Choroid plexus epithelial cell (primary cell): ENCODE results near the gene DPAGT1.
A peak's percentile ranks its signal among the peaks of the same experiment; 100 is the strongest.

Experiments
- DNase-seq: peaks from one replicate; pipeline ENCODE4 v3.0.0-alpha.2; 2010; ENCODE audit warnings: low read depth
- H3K4me3 ChIP-seq: 2 replicates; pipeline ENCODE4 v1.5.1; 2011; ENCODE audit warnings: low read depth, mild to moderate bottlenecking, control low read depth, low read length, moderate library complexity
- TF ChIP-seq, protein P1 (sequence below): conservative IDR thresholded peaks from 2 replicates; pipeline ENCODE4 v1.5.1; 2011; ENCODE audit warnings: low read depth, mild to moderate bottlenecking, control low read depth, inconsistent platforms, low read length, moderate library complexity

The DPAGT1 gene

DNA sequence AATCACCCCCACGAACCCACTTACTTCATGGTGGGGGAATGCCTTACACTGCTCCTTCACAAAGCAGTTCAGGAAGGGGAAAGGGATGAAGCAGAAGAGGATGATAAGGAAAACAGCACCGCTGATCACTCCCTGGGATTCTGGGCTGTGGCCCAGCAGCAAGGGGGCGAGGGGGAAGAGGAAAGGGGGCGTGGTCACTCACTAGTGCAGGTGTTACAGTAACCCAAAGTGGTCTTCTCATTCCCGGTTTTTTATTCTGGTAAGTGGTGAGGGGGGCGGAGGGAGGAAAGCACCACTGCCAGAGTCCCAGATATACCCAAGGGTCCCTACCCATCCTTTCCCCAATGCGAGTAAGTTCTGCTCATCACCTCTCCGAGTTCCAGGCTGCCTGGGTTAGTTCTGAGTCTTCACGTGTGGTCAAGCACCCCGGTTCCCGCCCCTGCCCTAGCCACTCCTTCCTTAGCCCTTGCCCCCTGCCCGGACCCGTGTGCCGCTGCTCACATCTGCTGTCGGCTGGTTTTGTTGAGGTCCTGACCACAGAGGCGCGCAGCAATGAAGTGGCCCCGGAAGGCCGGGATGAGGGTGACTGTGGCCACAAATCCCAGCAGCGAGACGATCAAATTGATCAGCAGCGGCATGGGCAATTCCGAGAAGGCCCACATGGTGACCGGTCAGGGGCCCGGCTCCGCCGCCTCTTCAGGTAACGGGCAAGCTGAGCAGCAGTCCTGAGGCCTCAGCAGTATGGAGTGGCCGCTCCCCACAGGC is 477 bp downstream of the DPAGT1 start:
- no peak for DNase-seq
- TF ChIP-seq, protein P1, sequence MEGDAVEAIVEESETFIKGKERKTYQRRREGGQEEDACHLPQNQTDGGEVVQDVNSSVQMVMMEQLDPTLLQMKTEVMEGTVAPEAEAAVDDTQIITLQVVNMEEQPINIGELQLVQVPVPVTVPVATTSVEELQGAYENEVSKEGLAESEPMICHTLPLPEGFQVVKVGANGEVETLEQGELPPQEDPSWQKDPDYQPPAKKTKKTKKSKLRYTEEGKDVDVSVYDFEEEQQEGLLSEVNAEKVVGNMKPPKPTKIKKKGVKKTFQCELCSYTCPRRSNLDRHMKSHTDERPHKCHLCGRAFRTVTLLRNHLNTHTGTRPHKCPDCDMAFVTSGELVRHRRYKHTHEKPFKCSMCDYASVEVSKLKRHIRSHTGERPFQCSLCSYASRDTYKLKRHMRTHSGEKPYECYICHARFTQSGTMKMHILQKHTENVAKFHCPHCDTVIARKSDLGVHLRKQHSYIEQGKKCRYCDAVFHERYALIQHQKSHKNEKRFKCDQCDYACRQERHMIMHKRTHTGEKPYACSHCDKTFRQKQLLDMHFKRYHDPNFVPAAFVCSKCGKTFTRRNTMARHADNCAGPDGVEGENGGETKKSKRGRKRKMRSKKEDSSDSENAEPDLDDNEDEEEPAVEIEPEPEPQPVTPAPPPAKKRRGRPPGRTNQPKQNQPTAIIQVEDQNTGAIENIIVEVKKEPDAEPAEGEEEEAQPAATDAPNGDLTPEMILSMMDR: no peak
- peak overlapping the region; percentile 83 for H3K4me3 ChIP-seq

DNA sequence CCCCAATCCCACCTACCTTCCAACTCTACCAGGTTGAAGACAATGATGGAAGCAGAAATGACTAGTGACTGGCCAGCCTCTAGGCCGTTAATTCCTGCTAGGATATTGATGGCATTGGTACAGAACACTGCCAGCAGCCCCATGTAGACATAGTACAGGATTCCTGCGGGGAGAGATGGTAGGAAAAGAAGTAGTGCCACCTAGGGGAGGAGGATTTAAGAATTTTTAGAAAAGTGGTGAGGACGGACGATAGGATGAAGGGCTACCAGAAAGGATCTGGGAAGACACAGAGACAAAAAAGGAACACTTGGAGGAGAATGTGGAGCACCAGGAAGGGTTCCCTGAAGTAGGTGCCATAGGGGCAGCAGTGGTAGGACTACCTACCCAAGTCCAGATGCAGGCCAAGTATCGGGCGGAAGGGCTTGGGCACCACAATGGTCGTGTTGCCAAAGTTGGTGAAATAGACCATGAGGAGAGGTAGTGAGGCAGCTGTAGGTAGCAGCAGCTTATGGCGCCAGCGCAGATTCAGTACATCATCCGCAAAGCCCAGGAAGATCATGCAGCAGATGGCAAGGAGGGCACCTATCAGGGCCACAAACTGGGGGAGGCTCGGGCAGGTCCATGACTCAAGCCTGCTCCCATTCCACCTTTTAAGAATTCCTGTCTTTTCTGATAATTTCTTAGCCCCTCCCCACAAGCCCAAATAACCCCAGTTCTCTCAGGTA is 1.2 kb downstream of the DPAGT1 start:
- peak overlapping the region; percentile 83 for H3K4me3 ChIP-seq
- peak; percentile 63 for DNase-seq

DNA sequence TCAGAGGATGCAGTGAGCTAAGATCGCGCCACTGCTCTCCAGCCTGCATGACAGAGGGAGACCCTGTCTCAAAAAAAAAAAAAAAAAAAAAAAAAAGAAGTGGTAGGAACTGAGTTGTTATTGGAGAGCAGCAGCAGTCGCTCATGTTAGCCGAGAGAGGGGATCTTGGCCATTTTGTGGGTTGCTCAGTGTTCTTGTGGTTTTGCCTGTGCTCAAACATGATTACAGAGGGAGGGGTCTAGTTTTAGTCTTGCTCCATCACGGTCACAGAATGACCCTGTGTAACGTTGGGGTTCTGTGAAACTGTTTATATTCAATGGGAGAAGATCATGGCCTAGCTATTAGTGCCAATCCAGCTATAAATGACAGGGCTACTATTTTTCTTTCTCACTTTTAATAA is 1.9 kb downstream of the DPAGT1 start:
- H3K4me3 ChIP-seq: no peak overlapping the region
- TF ChIP-seq, protein P1: no peak

More for the DNA sequence above, 1.2 kb downstream of the DPAGT1 start:
- TF ChIP-seq, protein P1: peak; percentile 59

DNA sequence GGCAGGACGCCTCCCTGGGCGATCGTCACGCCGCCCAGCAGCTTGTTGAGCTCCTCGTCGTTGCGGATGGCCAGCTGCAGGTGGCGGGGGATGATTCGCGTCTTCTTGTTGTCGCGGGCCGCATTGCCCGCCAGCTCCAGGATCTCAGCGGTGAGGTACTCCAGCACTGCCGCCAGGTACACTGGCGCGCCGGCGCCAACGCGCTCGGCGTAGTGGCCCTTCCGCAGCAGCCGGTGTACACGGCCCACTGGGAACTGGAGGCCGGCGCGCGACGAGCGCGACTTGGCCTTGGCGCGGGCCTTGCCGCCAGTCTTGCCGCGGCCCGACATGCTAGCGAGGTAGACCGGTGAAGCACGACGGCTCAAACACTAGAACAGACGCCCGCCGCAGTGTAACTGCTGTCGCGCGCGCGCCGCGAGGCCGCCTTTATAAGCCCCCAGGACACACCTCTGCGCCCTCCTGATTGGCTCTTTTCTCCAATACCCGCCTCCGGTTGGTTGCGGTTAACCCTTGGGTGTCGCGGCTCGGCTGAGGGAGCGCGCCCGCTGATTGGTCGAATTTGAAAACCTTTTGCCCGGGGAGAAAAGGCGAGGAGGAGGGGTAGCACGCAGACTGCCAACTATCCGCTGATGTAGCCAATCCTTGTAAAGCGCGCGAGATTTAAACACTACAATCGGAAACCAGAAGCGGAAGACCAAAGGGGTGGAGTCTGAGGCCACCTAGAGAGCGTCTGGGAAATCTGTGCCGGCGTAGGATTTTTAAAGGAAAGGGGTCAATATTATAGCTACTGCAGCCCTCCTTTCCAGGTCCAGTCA is 6.4 kb downstream of the DPAGT1 start:
- DNase-seq: peak; percentile 100
- TF ChIP-seq, protein P1: peak; percentile 10
- H3K4me3 ChIP-seq: peak overlapping the region; percentile 76

More for the DNA sequence above, 1.9 kb downstream of the DPAGT1 start:
- DNase-seq: no peak

DNA sequence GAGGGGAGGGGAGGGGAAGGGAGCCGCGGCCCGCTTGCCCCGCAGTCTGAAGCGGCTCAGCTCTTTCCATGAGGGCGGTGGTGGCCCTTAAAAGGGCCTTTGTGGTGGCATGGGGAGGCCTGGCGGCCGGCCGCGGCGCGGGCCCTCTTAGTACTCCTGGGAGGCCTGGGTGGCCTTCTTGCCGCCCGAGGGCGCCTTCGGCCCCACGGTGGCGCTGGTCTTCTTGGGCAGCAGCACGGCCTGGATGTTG is 6.9 kb downstream of the DPAGT1 start:
- TF ChIP-seq, protein P1: peak; percentile 73
- H3K4me3 ChIP-seq: peak overlapping the region; percentile 76
- peak; percentile 89 for DNase-seq

DNA sequence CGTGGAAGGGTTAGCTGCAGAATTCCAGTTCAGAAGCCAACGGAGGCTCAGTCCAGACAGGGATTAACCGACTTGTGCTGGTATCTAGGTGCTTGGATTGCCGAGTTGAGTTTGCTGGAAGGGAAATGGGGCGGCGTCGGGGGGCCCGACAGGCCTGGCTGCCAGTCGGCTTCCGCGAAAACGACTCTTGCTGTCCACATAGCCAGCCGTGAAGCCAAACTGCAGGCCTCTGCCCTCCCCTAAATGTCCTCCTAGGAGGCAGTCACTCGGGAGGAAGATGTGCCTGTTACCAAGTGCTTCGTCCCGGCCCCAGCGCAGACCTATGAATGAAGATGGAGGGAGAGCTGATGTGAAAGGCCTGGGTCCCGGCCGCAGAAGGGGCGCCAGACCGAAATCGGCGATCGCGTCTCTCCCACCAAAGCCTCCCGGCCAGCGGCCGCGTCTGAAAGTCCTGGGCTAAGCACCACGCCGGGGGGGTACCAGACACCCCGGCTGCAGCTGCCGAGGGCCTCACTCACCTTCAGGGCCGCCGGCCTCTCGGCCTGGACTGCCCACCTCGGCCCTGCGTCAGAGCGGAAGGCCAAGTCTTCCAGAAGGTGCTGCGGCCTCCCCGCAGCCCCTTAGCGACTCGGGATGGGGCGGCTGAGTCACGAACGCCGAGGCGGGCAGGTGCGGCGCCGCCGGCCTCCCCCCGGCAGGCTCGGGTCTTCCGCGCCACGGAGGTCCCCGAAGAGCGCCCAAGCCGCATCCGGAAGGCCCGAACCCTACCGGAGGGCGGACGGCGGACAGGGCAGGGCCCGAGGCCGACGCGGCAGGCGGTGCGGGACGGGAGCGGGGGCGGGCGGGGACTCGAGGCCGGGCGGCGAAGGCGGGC is 7.5 kb downstream of the DPAGT1 start:
- TF ChIP-seq, protein P1: no peak
- peak overlapping the region; percentile 76 for H3K4me3 ChIP-seq
- DNase-seq: peak; percentile 48
